Stomach (tissue), 9 donors: ENCODE results near the gene IGSF21. TPM values are rescaled to one million over a fixed set of nuclear protein-coding genes. Genes with fewer than 3 reads are reported as not detected.

ENCODE experiments used
- DNase-seq, 2 donors: peaks; one replicate each; pipeline versions ENCODE4 v3.0.0 to v3.0.0-alpha.2; 2013 to 2019
- H3K27ac ChIP-seq, 5 donors: fragments of 200-600 bp in 4 of 5; sonication (generic) in 4 of 5; one replicate each; pipeline ENCODE4 v1.5.1; 2013 to 2019; ENCODE audit warnings: mild to moderate bottlenecking in 1 of 5, moderate library complexity in 1 of 5
- H3K27me3 ChIP-seq, 3 donors: fragments of 200-600 bp; sonication (generic); one replicate each; pipeline ENCODE4 v1.5.1; 2017 to 2019; ENCODE audit warnings: mixed run types in 1 of 3
- H3K36me3 ChIP-seq, 4 donors: fragments of 200-600 bp; sonication (generic); 1 replicate in 3 of 4; 2 replicates in 1 of 4; pipeline ENCODE4 v1.5.1; 2016 to 2019
- H3K4me1 ChIP-seq, 4 donors: fragments of 200-600 bp; sonication (generic); one replicate each; pipeline ENCODE4 v1.5.1; 2016 to 2019
- H3K4me3 ChIP-seq, 4 donors: fragments of 200-600 bp; sonication (generic) in 3 of 4; one replicate each; pipeline ENCODE4 v1.5.1; 2016 to 2019; ENCODE audit warnings: mild to moderate bottlenecking in 1 of 4
- H3K9me3 ChIP-seq, 4 donors: fragments of 200-600 bp; sonication (generic); one replicate each; pipeline ENCODE4 v1.5.1; 2016 to 2019
- CTCF ChIP-seq, 7 experiments: fragments of 450-650 bp in 4 of 7; fragments of 200-600 bp in 3 of 7; sonication (generic) in 3 of 7; IDR thresholded peaks; one replicate each; pipeline ENCODE4 v1.5.1; 2016 to 2019; ENCODE audit warnings: antibody characterized with exemption in 7 of 7, control low read depth in 2 of 7, mild to moderate bottlenecking in 1 of 7
- EP300 ChIP-seq: sonication (generic); formaldehyde crosslinking; IDR thresholded peaks from one replicate; pipeline ENCODE4 v1.6.1; 2017; ENCODE audit warnings: antibody characterized with exemption
- POLR2A ChIP-seq, 4 donors: fragments of 450-650 bp; IDR thresholded peaks; one replicate each; pipeline ENCODE4 v1.6.1; 2016; ENCODE audit warnings: antibody characterized with exemption in 4 of 4, control low read depth in 2 of 4, mild to moderate bottlenecking in 1 of 4, moderate library complexity in 1 of 4
- POLR2AphosphoS5 ChIP-seq, 3 donors: sonication (generic); formaldehyde crosslinking; IDR thresholded peaks; one replicate each; pipeline ENCODE4 v1.6.1; 2016; ENCODE audit warnings: antibody characterized with exemption in 3 of 3
- WGBS, 5 donors: extraction: QIAGEN DNeasy Blood & Tissue Kit in 3 of 5; methylation state at CpG; one replicate each; pipeline versions ENCODE4 v1.1.5 to v1.1.7; 2013 to 2018; 5-methylcytosine and 5-hydroxymethylcytosine counted together
- intact Hi-C: fragments of 100-400 bp; cut with DNase I; formaldehyde crosslinking; loops from one replicate; pipeline ENCODE4 v1.15.1; 2023; ENCODE audit warnings: low total_unique reads
- polyA plus RNA-seq, 3 donors: library from polyadenylated mRNA; stranded (reverse); fragments of 200-250 nt; gene quantifications; one replicate each; pipeline ENCODE4 v1.2.3, GENCODE V29; 2013
- total RNA-seq, 5 donors: library from RNA; depleted of rRNA; stranded (reverse); fragments of >200 nt; gene quantifications; one replicate each; pipeline versions ENCODE4 v1.1.0 to v1.2.3, GENCODE V29; 2014 to 2016
- donor health status: healthy with polysubstance abuse.
- donor health status: Bipolar disorder and iron deficiency.
- donor health status: healthy.

The IGSF21 gene
- total and polyA plus RNA-seq, 8 donors, result 0.25 to 2.0 (median 1.1) TPM; not detected in 3

GRCh38 chr1:18340787-18341186 is 233.2 kb downstream of the IGSF21 start:
- no peaks in the 10 kb centered on the region for H3K4me1 ChIP-seq
- DNase-seq, result no peak
- 61 to 75% (median 67%) methylated on average over 2 of the region's 2 CpGs for WGBS, 5 donors
- H3K9me3 ChIP-seq, result no peaks in the 10 kb centered on the region
- intact Hi-C loops, result no loop called here
- no peak overlapping the region for H3K4me3 ChIP-seq
- H3K27me3 ChIP-seq, result peaks cover 0 to 10% (median 0%) of the 10 kb centered on the region in 3 donors
- TF ChIP-seq EP300, result no peak
- no peak for TF ChIP-seq CTCF (IDR thresholded peaks at IDR 0.05)
- no peak for TF ChIP-seq POLR2AphosphoS5 (IDR thresholded peaks at IDR 0.05)
- no peak for TF ChIP-seq POLR2A (IDR thresholded peaks at IDR 0.05)
- no peak overlapping the region for H3K27ac ChIP-seq
- H3K36me3 ChIP-seq, result no peaks in the 10 kb centered on the region

GRCh38 chr1:18341291-18342069 is 233.9 kb downstream of the IGSF21 start:
- Histone ChIP-seq H3K4me3 (no peak overlapping the region), H3K4me1 (no peaks in the 10 kb centered on the region), H3K27ac (no peak overlapping the region), H3K27me3 (peaks cover 0 to 10% (median 0%) of the 10 kb centered on the region in 3 donors), H3K9me3 (no peaks in the 10 kb centered on the region), H3K36me3 (no peaks in the 10 kb centered on the region)
- no peak for DNase-seq
- TF ChIP-seq CTCF (IDR thresholded peaks at IDR 0.05) (no peak), POLR2A (IDR thresholded peaks at IDR 0.05) (no peak), POLR2AphosphoS5 (IDR thresholded peaks at IDR 0.05) (no peak), EP300 (no peak)
- 65 to 79% (median 72%) methylated on average over 5 of the region's 5 CpGs for WGBS, 5 donors
- intact Hi-C loops, result no loop called here

GRCh38 chr1:18342744-18343143 is 235.1 kb downstream of the IGSF21 start:
- Histone ChIP-seq H3K4me3 (no peak overlapping the region), H3K27me3 (peaks cover 0 to 16% (median 0%) of the 10 kb centered on the region in 3 donors), H3K4me1 (no peaks in the 10 kb centered on the region), H3K27ac (no peak overlapping the region), H3K36me3 (no peaks in the 10 kb centered on the region), H3K9me3 (no peaks in the 10 kb centered on the region)
- intact Hi-C loops, result no loop called here
- 82 to 91% (median 88%) methylated on average over 4 of the region's 4 CpGs for WGBS, 5 donors
- DNase-seq, result no peak
- TF ChIP-seq POLR2AphosphoS5 (IDR thresholded peaks at IDR 0.05) (no peak), EP300 (no peak), CTCF (IDR thresholded peaks at IDR 0.05) (no peak), POLR2A (IDR thresholded peaks at IDR 0.05) (no peak)

GRCh38 chr1:18343581-18343980 is 236.0 kb downstream of the IGSF21 start:
- Histone ChIP-seq H3K36me3 (no peaks in the 10 kb centered on the region), H3K4me3 (no peak overlapping the region), H3K4me1 (no peaks in the 10 kb centered on the region), H3K9me3 (no peaks in the 10 kb centered on the region), H3K27ac (no peak overlapping the region), H3K27me3 (peaks cover 0 to 22% (median 0%) of the 10 kb centered on the region in 3 donors)
- TF ChIP-seq CTCF (IDR thresholded peaks at IDR 0.05), result no peak
- no peak for TF ChIP-seq POLR2AphosphoS5 (IDR thresholded peaks at IDR 0.05)
- TF ChIP-seq EP300, result no peak
- TF ChIP-seq POLR2A (IDR thresholded peaks at IDR 0.05), result no peak
- intact Hi-C loops, result no loop called here
- 74 to 88% (median 76%) methylated on average over 5 of the region's 5 CpGs for WGBS, 5 donors
- no peak for DNase-seq
